A549 (cell line): ENCODE data around the gene UTP14C. TPM values are rescaled to one million over a fixed set of nuclear protein-coding genes. Genes with fewer than 3 reads are reported as not detected.

Experiments
- ATAC-seq, 2 experiments: fragments of 200-7000 bp in 1 of 2; fragments of >200 bp in 1 of 2; cut with Nextera tagmentation in 1 of 2; cut with Tn5 transposase in 1 of 2; 3 replicates each; pipeline versions ENCODE4 v1.8.0 to v1.9.1; 2018 to 2020; ENCODE audit warnings: mild to moderate bottlenecking in 1 of 2, moderate library complexity in 1 of 2
- CTCF ChIA-PET: fragments of 300-600 bp; sonication (Branson Sonifier 250); formaldehyde crosslinking; extraction: SDS; loops from one replicate; lab custom pipeline; 2021; ENCODE audit warnings: antibody characterized with exemption, inconsistent platforms; lab: Yijun Ruan, JAX
- POLR2A ChIA-PET: fragments of 350-600 bp; formaldehyde crosslinking; extraction: SDS; loops from one replicate; lab custom pipeline; 2021; ENCODE audit warnings: antibody characterized with exemption, inconsistent platforms; lab: Yijun Ruan, JAX
- DNase-seq, 2 experiments: peaks; one replicate each; pipeline versions ENCODE4 v3.0.0 to v3.0.0-alpha.2; 2011 to 2016; ENCODE audit warnings: low read depth in 1 of 2, low spot score in 1 of 2
- FAIRE-seq: peaks from 2 replicates; lab custom pipeline; 2011; peaks lifted over from hg19 to GRCh38; lab: Jason Lieb, UNC
- H3K27ac ChIP-seq, 2 experiments: fragments of >200 bp; sonication (Bioruptor Twin); formaldehyde crosslinking; 3 replicates each; pipeline ENCODE4 v1.5.1; 2016 to 2017
- H3K4me1 ChIP-seq: fragments of >200 bp; sonication (Bioruptor Twin); formaldehyde crosslinking; 3 replicates; pipeline ENCODE4 v1.6.1; 2016
- H3K4me2 ChIP-seq: fragments of >200 bp; sonication (Bioruptor Twin); formaldehyde crosslinking; 3 replicates; pipeline ENCODE4 v1.6.1; 2016
- H3K4me3 ChIP-seq: fragments of >200 bp; sonication (Bioruptor Twin); formaldehyde crosslinking; 3 replicates; pipeline ENCODE4 v1.5.1; 2016
- H3K9me3 ChIP-seq: fragments of >200 bp; sonication (Bioruptor Twin); formaldehyde crosslinking; 3 replicates; pipeline ENCODE4 v1.6.1; 2016
- BHLHE40 ChIP-seq: IDR thresholded peaks from 2 replicates; pipeline ENCODE4 v1.6.1; 2012; ENCODE audit warnings: low read depth, low read length, inconsistent platforms
- CBX8 ChIP-seq: fragments of 200-600 bp; sonication (generic); IDR thresholded peaks from 2 replicates; pipeline ENCODE4 v1.6.1; 2016
- ESRRA ChIP-seq: fragments of 150-350 bp; IDR thresholded peaks from 2 replicates; pipeline ENCODE4 v1.6.1; 2014; ENCODE audit warnings: mild to moderate bottlenecking, low read length, borderline replicate concordance
- FOXS1 ChIP-seq: fragments of 250-450 bp; sonication (Bioruptor Pico); IDR thresholded peaks from 2 replicates; pipeline ENCODE4 v1.5.0; 2020; ENCODE audit warnings: mild to moderate bottlenecking, moderate library complexity
- GATA3 ChIP-seq: IDR thresholded peaks from 2 replicates; pipeline ENCODE4 v1.6.1; 2012; ENCODE audit warnings: borderline replicate concordance
- HDAC2 ChIP-seq: fragments of 200-600 bp; sonication (generic); IDR thresholded peaks from 2 replicates; pipeline ENCODE4 v1.6.1; 2016
- HOXA7 ChIP-seq: fragments of 250-450 bp; sonication (Bioruptor Pico); IDR thresholded peaks from 2 replicates; pipeline ENCODE4 v1.5.0; 2020; ENCODE audit warnings: mild to moderate bottlenecking, moderate library complexity
- JUN ChIP-seq, 2 experiments: fragments of >200 bp; sonication (Bioruptor Twin); formaldehyde crosslinking; IDR thresholded peaks; 2 replicates in 1 of 2; 3 replicates in 1 of 2; pipeline ENCODE4 v1.6.1; 2016 to 2017
- JUNB ChIP-seq: fragments of >200 bp; sonication (Bioruptor Twin); formaldehyde crosslinking; IDR thresholded peaks from 2 replicates; pipeline ENCODE4 v1.6.1; 2016
- KDM1A ChIP-seq: fragments of 200-600 bp; sonication (generic); IDR thresholded peaks from 2 replicates; pipeline ENCODE4 v1.6.1; 2016; ENCODE audit warnings: low read depth, mild to moderate bottlenecking
- MAFK ChIP-seq: fragments of 450-650 bp; IDR thresholded peaks from 2 replicates; pipeline ENCODE4 v1.6.1; 2014; ENCODE audit not compliant: partially characterized antibody
- NPAS2 ChIP-seq: fragments of 250-450 bp; sonication (Bioruptor Pico); IDR thresholded peaks from 2 replicates; pipeline ENCODE4 v1.8.0; 2022; ENCODE audit warnings: mild to moderate bottlenecking, moderate library complexity, borderline replicate concordance
- NR3C1 ChIP-seq: fragments of >200 bp; sonication (Bioruptor Twin); formaldehyde crosslinking; IDR thresholded peaks from 3 replicates; pipeline ENCODE4 v1.6.1; 2017
- POLR2A ChIP-seq: IDR thresholded peaks from 2 replicates; pipeline ENCODE4 v1.6.1; 2012; ENCODE audit warnings: mild to moderate bottlenecking, low read length
- RAD21 ChIP-seq, 2 experiments: fragments of >200 bp in 1 of 2; sonication (Bioruptor Twin) in 1 of 2; formaldehyde crosslinking in 1 of 2; IDR thresholded peaks in 1 of 2; conservative IDR thresholded peaks in 1 of 2; 2 replicates in 1 of 2; 3 replicates in 1 of 2; pipeline ENCODE4 v1.6.1; 2012 to 2018; ENCODE audit warnings: inconsistent platforms in 1 of 2
- RARB ChIP-seq: fragments of 250-450 bp; sonication (Bioruptor Pico); IDR thresholded peaks from 2 replicates; pipeline ENCODE4 v1.8.0; 2021; ENCODE audit warnings: mild to moderate bottlenecking, moderate library complexity
- ZSCAN20 ChIP-seq: fragments of 250-450 bp; sonication (Bioruptor Pico); IDR thresholded peaks from 2 replicates; pipeline ENCODE4 v1.8.0; 2022; ENCODE audit warnings: mild to moderate bottlenecking, moderate library complexity
- WGBS: methylation state at CpG from one replicate; pipeline ENCODE4 v1.1.6; 2017; ENCODE audit errors: missing lambda C conversion rate; 5-methylcytosine and 5-hydroxymethylcytosine counted together
- polyA plus RNA-seq, 4 experiments: library from polyadenylated mRNA; depleted of rRNA in 3 of 4; stranded (reverse); fragments of >200 nt; fragmentation: RNase III in 1 of 4; extraction: RNeasy Plus Mini Kit Qiagen cat#74134 plus additional on column Dnase treatment in 1 of 4; gene quantifications; 2 replicates in 3 of 4; 3 replicates in 1 of 4; pipeline ENCODE4 v1.2.3, GENCODE V29; 2011 to 2017
- TF ChIP-seq, protein P1 (sequence below): IDR thresholded peaks from 2 replicates; pipeline ENCODE4 v1.6.1; 2012
- TF ChIP-seq, protein P2 (sequence below): fragments of 200-600 bp; sonication (generic); IDR thresholded peaks from 2 replicates; pipeline ENCODE4 v1.6.1; 2016; ENCODE audit warnings: antibody characterized with exemption, mild to moderate bottlenecking, moderate library complexity

Gene UTP14C
- polyA plus RNA-seq, 2 of the 4 experiments (the other 2 are of a cell fraction) = 8.6 to 15.1 TPM

DNA sequence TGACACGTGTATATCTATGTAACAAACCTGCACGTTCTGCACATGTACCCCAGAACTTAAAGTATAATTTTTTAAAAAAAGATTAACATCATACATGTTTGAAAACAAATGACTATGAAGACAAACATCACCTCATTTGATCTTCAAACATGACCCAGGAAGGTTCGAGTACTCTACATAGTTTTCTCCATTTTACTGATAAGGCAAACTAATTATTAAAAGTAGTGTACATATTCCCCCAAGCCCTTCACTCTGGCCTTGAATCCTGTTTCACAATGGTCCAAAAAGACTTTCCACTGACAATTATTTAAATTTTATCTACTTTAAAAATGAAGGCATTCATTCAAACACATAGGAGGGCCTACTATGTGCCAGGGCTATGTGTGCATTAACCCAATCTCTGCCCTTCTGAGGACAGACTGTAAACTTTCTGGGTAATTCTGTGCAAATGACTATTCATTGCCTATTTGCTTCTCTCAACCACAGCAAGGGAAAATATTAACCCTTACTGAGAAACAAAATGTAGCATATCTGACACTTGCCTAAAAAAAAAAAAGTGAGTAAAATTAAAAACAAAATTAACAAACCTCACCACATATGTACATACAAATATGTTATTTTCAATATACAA lies 35.4 kb upstream of the UTP14C start:
- CTCF ChIA-PET = no interaction called here
- 52% methylated on average over 3 of the region's 3 CpGs for WGBS

DNA sequence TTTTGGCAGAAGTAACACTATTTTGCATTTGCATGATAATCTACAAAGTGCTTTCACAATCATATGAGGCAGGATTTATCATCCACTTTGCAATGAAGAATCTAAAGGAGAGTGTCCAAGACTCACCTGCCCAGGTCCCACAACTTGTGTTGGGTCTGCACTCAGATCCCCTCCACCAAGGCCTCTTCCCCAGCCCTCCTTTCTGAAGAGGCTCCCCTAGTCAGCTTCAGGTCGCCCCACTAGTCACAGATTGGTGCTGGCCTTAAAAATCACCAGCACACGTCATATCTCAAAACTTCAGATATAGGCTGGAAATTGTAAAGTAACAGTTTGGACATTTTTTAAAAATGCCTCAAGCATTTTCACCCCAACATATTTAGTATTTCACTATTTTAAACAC lies 30.8 kb upstream of the UTP14C start:
- DNase-seq (no peak), ATAC-seq (no peak), FAIRE-seq (no peak)
- H3K9me3 ChIP-seq = no peaks in the 10 kb centered on the region
- H3K4me3 ChIP-seq = no peak overlapping the region
- H3K27ac ChIP-seq = no peak overlapping the region
- TF ChIP-seq POLR2A = no peak
- no peak for TF ChIP-seq BHLHE40
- no peak for TF ChIP-seq KDM1A
- no peak for TF ChIP-seq HOXA7 (CRISPR knock-in tag)
- TF ChIP-seq NPAS2 = no peak
- TF ChIP-seq ZSCAN20 = no peak
- TF ChIP-seq, protein P1, sequence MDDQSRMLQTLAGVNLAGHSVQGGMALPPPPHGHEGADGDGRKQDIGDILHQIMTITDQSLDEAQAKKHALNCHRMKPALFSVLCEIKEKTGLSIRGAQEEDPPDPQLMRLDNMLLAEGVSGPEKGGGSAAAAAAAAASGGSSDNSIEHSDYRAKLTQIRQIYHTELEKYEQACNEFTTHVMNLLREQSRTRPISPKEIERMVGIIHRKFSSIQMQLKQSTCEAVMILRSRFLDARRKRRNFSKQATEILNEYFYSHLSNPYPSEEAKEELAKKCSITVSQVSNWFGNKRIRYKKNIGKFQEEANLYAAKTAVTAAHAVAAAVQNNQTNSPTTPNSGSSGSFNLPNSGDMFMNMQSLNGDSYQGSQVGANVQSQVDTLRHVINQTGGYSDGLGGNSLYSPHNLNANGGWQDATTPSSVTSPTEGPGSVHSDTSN = no peak
- no peak for TF ChIP-seq JUNB
- no peak for TF ChIP-seq RAD21 (conservative IDR thresholded peaks at IDR 0.05 in 1 of 2, IDR thresholded peaks at IDR 0.05 in 1 of 2)
- no peaks in the 10 kb centered on the region for H3K4me1 ChIP-seq
- H3K4me2 ChIP-seq = no peak overlapping the region
- ChIA-PET CTCF (no interaction called here), POLR2A (no interaction called here)
- 84% methylated on average over 2 of the region's 2 CpGs for WGBS

More for the DNA sequence above, 35.4 kb upstream of the UTP14C start:
- DNase-seq (no peak), ATAC-seq (no peak), FAIRE-seq (no peak)
- Histone ChIP-seq H3K4me1 (no peaks in the 10 kb centered on the region), H3K4me3 (no peak overlapping the region), H3K27ac (no peak overlapping the region), H3K9me3 (no peaks in the 10 kb centered on the region), H3K4me2 (no peak overlapping the region)
- POLR2A ChIA-PET = no interaction called here
- TF ChIP-seq ZSCAN20 (no peak), NR3C1 (no peak), CBX8 (no peak), RARB (CRISPR knock-in tag) (no peak), ESRRA (no peak)

DNA sequence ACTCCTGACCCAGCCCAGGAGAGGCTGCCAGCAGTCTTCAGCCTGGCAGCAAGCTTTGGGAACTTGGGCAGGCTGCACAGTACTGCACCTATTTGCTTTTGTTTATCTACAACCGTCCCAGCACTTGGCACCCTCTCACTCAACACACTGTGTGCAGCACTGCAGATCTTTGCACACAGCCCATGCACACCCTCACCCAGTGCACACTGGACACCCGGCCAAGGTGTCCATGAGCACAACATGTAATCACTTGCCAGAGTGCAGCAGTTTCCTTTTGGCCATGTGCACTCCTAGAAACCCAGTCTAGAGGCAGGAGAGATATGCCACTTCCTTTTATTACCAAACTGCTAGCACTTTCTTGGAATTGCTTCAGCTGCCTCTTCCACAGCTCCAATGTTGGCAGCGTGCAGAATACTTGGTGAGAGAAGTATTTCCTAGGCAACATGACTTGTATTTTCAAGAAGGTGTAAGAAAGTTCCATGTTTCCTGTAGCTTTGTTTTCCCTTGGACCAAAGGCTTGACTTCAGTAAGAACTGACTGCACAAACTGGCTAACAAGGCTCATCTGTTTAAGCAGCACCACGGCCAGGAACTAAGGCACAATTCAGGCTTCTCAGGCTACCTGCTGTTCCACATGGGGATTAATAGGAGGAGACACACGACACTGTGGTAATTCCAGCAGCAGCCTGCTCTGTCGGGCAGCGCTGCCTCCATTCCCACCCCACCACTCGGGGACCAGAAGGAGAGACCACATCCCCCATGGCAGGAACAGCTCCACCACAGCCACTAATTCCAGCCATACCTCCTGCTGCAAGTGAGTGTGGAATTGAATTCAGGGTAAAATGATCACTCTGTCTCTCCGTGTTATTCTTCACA lies 28.6 kb upstream of the UTP14C start:
- Histone ChIP-seq H3K9me3 (no peaks in the 10 kb centered on the region), H3K27ac (no peak overlapping the region), H3K4me2 (no peak overlapping the region)
- WGBS = 67% methylated on average over 5 of the region's 9 CpGs
- CTCF ChIA-PET = no interaction called here
- DNase-seq = no peak
- no peak for ATAC-seq
- no peak for TF ChIP-seq FOXS1 (CRISPR knock-in tag)
- TF ChIP-seq, protein P2, sequence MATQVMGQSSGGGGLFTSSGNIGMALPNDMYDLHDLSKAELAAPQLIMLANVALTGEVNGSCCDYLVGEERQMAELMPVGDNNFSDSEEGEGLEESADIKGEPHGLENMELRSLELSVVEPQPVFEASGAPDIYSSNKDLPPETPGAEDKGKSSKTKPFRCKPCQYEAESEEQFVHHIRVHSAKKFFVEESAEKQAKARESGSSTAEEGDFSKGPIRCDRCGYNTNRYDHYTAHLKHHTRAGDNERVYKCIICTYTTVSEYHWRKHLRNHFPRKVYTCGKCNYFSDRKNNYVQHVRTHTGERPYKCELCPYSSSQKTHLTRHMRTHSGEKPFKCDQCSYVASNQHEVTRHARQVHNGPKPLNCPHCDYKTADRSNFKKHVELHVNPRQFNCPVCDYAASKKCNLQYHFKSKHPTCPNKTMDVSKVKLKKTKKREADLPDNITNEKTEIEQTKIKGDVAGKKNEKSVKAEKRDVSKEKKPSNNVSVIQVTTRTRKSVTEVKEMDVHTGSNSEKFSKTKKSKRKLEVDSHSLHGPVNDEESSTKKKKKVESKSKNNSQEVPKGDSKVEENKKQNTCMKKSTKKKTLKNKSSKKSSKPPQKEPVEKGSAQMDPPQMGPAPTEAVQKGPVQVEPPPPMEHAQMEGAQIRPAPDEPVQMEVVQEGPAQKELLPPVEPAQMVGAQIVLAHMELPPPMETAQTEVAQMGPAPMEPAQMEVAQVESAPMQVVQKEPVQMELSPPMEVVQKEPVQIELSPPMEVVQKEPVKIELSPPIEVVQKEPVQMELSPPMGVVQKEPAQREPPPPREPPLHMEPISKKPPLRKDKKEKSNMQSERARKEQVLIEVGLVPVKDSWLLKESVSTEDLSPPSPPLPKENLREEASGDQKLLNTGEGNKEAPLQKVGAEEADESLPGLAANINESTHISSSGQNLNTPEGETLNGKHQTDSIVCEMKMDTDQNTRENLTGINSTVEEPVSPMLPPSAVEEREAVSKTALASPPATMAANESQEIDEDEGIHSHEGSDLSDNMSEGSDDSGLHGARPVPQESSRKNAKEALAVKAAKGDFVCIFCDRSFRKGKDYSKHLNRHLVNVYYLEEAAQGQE = no peak
- no peak for TF ChIP-seq MAFK
- no peak for TF ChIP-seq JUN (IDR thresholded peaks at IDR 0.05)
- no peak for TF ChIP-seq ZSCAN20
- TF ChIP-seq HDAC2 = no peak
- TF ChIP-seq KDM1A = no peak
- no peak for TF ChIP-seq HOXA7 (CRISPR knock-in tag)
- no peak for TF ChIP-seq GATA3
- TF ChIP-seq, all 56 proteins: peak for 0
- POLR2A ChIA-PET = no interaction called here
- FAIRE-seq = no peak
- Histone ChIP-seq H3K4me1 (no peaks in the 10 kb centered on the region), H3K4me3 (no peak overlapping the region)
